GM21786 (cell line): ENCODE results near the gene PLEKHA5.
"Not testable (repeated sequence)": the region's sequence is repeated elsewhere in the genome, so short reads cannot be mapped to it uniquely, and the experiment has no call there.

Source experiments
- ATAC-seq: cut with Tn5 transposase; IDR thresholded peaks from one replicate; pipeline ENCODE4 v1.9.1; 2021; ENCODE audit not compliant: unreplicated experiment

Gene PLEKHA5

DNA sequence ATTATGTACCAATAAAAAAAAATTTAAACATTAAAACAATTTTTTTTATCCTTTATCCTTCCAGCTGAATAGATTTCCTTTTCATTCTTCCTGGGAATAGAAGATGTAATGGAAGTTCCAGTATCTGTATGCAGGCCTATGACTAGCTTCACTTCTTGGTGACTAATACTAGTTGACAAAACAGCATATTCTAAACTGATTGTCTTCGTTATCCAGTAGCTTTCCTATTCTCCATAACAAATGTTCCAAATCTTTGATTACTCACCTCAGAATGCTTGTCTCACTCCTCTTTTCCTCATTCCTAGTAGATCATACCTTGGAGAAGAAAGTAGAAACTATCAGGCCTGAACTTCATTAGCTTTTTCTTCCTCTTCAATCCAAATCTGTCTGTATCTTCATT, 70.7 kb downstream of the PLEKHA5 start:
- no peak for ATAC-seq

DNA sequence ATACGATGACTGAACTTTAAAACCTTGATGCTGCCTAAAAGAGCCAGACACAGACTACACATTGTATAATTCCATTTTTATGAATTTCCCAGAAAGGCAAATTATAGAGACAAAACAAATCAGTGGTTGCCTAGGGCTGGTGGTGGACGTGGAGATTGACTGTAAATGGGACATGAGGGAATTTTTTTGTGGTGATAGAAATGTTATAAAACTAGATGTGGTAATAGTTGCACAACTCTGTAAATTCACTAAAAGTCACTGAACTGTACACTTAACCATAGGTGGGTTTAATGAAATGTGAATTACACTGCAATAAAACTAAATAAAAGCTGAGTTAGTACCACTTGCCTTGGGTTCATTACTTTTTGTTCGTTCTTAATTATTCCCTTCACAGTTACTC, 72.1 kb downstream of the PLEKHA5 start:
- no peak for ATAC-seq

DNA sequence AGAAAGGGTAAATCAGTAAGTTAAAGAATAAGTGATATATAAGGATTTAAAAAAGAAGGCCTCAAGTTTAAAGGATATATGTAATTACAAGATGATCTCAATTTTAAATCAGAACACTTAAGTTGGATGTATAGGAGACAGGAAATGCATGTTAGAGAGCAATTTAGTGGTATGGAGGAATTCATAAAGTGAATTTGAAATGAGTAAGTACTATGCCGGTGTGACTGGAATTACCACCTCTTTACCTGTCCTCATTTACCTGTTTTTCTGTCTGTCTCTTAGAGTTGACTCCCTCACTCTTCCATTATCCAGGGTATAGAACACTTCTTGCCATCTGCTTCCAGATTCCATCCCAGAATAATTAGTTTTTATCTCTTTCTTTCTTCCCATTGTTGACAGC, 73.5 kb downstream of the PLEKHA5 start:
- ATAC-seq, result no peak

DNA sequence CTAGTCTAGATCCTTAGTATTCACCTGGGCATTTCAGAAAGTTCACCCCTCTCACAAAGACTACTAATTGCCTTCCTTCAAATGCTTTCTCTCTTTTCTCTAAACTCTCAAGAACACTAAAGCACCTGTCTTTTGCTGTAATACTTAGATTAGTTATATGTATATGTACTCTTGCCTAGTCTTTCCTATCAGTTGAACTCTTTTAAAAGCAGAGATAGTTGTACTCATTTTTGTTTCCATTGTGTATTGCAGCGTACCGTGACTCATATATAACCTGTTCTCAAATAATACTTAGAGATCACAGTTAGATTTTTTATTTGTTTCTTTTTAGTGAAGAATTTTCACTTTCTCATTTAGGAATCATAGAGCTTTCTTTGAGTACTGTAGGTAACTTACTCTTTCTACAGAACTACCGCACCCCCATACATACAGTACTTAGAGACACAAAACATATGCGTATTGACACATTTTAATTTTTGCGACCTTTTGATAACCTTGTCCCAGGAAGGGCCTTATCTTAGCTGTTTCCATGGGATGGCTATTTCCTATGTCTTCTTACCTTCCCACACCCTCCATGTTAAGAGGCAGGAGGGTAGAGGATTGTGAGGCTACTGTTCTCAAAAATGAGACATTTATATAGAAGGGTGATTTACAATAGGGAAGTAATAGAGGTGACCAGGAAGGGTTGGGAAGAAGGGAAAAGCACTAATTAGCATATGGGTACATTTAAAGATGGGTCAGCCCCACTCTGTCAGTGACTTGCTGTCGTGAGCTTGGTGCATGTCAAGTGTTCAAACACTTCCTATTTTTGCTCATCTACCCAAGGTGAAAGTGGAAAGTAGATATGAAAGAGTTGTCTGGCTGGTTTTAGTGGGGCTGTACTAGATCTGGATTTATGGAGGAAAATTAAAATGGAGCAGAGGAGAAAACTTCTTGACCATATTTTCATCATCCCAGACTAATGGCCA, 74.3 kb downstream of the PLEKHA5 start:
- ATAC-seq, result no peak

DNA sequence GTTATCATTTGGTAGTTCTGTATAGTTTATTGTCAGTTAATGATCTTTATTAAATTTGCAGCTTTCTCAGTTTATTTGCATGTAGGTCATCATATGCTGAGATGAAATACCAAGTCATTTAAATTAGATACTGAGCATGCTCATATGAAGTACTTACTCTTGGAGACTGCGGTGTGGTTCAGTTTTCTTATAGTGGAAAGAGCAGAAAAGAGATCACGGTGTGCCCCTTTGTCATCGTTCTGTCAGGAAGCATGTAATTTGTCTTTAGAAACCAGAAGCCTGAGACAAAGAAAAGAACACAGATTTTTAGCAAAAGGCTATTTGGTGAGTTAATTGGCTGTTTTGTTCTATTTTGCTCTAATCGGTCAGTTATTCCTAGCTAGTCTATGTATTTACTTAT, 75.6 kb downstream of the PLEKHA5 start:
- no peak for ATAC-seq

DNA sequence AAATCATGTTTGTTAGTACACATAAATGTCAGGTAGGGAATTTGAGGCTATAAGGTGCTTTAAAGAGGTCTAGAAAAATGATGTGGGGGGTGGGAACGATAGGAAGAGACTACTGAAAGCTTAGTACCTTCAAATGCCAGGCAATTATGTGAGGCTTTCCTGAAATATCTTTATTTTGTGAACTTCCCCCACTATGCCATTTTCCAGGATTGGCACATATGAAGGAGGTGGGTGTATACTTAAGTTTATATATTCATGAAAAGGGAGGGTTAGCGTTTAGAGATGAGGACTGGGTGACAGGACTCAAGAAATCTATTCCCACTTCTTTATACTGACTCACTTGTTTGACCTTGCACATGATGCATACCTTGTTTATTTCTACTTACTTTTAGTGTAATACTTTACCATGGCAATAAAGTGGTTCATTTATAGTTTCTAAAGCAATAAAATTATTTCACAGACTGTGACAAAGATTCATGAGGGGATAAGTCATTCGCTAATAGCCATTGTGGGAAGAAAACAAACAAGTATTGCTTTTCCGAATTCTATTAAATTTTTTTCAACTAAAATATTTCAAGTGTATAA, 77.1 kb downstream of the PLEKHA5 start:
- no peak for ATAC-seq

DNA sequence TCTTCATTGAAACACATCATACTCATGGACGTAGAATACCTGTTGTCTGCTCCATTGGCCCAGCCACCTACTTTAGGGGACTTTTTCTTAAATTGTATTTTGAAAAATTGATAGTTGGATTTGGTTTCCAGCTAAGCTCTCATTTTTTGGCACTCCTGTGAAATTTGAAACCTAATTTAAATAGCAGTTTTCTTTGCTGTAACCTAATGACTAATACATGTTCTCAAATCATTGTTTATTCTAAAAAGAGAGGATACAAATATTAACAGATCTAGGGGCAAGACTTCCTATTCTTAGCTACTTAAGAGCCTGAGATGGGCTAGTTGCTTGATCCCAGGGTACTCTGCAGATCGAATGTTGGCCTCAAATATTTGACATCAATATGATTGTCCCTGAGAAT, 78.9 kb downstream of the PLEKHA5 start:
- ATAC-seq, result no peak

DNA sequence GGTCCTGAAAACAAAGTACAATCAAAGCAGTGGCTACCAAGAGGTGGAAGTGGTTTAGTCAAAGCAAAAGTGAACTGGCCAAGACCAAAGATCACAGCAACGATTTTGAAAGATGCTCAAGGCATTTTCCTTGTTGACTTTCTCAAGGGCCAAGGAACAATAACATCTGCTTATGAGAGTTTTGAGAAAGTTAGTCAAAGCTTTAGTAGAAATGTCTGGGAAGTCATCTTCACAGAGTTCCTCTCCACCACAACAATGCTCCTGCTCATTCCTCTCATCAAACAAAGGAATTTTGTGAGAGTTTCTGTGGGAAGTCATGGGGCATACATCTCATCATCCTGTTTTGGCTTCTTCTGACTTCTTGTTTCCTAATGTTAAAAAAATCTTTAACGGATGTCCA, 80.1 kb downstream of the PLEKHA5 start:
- no peak for ATAC-seq

DNA sequence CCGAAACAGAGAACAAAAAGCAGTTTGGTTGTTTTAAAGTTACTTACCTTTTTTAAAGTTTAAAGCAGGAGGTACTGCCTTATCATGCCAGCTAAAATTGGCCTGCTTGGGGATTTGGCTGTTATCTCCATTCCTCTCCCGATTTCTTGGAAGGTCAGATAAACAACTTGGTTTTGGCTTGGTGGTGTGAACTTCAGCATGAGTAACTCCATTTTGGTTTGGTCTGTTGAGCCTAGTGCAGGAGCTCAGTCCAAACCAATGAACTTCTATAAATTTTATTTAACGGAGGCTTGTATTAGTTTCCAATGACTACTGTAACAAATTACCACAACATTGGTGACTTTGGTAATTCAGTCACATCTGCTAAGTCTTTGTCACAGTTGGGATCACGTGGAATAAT, 82.3 kb downstream of the PLEKHA5 start:
- ATAC-seq, result no peak

DNA sequence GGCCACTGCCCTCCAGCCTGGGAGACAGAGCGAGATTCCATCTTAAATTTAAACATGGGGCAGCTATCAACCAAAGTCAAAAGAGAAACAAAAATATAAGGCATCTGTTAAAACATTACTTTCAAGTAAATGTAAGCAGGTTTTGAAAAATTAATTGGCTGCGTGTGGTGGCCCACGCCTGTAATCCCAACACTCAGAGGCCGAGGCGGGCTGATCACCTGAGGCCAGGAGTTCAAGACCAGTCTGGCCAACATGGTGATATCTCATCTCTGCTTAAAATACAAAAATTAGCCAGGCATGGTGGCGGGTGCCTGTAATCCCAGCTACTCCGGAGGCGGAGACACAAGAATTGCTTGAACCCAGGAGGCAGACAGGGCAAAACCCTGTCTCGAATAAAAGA, 82.7 kb downstream of the PLEKHA5 start:
- ATAC-seq, result no peak

DNA sequence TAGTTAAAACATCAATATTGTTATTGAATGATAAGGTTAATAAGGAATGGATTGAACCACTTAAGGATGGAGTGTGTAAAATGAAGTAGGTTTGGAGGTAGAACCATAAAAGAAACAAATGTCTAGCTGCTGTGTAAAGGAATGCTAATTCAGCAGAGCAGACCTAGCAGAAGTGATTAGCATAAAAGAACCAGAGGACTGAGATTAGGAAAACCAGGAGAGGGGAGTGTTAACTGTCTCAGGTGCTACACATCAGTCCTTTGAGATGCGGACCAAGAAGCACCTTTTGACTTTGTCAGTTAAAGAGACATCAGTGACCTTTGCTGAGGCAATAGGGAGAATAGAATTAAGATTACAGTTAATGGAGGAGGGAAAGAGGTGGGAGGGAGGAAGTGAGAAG, 84.5 kb downstream of the PLEKHA5 start:
- ATAC-seq, result no peak

DNA sequence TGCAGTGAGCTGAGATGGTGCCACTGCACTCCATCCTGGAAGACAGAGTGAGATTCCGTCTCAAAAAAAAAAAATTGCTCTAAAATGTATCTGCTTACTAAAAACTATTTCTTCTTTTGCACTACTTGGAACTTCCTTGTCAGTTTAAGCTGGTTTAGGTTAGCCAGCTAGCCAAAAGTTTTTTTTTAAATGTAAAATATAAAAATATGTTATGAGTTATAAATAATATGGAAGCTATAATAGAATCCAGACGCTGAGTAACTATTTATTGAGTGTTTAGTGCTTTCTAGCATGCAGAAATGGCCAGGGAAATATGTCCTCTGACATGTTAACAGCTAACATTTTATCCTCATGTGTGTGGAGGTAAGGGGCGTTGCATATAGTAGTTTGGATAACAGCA, 85.6 kb downstream of the PLEKHA5 start:
- no peak for ATAC-seq

DNA sequence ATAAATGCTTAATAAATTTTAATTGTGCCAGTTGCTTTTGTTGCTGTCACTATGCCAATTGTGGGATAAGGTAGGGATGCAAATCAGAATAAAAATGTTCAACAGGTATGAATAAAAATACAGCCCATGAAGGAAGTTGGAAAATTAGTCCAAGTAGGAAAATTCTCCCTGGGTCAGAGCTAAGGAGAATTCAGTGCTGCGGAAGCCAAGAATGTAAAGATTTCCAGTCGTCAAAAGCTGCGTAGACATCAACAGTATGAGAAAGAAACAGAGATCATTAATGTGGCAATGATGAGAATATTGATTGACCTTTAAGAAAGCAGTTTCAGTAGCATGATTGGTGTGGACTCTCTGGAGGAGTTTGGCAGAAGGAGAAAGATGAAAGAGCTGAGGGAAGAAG, 87.9 kb downstream of the PLEKHA5 start:
- ATAC-seq, result no peak

DNA sequence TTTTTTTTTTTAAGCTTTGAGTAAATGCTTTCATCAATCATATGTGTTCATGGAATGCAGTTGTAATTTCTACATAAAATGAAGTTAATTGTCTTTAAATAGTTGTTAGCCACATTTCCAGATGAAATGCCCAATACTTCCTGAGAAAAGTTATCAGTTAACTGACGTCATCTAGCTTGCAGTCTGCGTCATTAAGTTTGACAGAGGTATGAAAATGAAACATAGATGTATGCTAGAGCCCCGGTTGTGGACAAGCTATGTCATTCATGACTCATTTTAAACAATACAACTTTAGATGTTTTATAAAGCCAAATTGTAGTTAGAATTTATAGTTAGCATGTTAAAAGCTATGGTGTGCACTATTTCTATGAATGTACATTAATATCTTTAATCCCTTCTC, 90.7 kb downstream of the PLEKHA5 start:
- no peak for ATAC-seq

DNA sequence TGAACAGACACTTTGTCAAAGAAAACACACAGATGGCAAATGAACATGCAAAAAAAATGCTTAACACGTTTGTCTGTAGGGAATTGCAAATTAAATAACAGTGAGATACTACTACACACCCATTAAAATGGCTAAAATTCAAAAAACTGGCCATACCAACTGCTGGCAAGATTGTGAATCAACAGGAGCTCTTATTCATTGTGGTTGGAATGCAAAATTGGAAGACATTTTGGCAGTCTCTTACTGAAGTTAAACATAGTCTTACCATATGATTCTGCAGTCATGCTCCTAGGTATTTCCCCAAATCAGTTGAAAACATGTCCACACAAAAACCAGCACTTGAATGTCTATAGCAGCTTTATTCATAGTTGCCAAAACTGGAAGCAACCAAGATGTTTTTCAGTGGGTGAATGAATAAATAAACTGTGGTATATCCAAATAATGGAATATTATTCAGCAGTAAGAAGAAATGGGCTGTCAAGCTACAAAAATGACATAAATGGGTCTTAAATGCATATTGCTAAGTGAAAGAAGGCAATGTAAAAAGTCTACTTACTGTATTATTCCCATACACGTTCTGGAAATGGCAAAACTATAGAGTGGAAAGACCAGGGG, 91.4 kb downstream of the PLEKHA5 start:
- ATAC-seq, result no peak

DNA sequence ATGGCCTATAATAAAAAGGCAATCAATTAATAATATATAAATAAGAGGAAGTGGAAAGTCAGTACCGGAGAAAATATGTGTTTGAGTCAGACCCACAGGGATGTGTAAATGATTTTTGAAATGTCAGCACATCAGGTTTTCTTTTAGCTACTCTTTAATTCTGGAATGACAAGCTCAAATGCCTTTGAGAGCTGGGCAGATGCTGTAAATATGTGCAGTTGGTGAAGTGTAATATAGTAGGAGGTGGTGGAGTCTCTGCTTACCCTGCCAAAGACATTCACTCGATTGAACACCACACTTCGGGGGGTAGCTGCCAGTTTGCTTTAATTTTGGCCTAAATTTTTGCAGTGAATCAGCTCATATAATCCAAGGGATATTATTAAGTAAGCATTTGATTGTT, 93.0 kb downstream of the PLEKHA5 start:
- ATAC-seq, result no peak

DNA sequence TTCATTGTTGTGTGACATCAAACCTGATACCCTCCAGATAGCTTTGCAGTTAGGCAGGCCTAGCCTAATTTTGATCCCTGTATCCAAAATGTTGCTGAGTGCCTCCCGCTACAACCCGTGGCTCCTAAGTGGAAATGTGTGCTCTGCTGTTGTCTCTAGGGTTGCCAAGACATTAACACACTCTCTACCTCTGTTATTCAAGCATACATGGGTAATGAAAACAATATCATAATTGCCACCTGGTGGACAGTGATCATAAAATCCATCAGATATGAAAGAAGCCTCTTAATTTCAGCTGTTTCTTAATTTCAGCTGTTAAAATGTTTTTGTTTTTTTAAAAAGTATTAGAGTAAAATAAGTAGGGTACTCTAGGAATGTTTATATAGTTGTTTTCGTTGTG, 93.5 kb downstream of the PLEKHA5 start:
- no peak for ATAC-seq

DNA sequence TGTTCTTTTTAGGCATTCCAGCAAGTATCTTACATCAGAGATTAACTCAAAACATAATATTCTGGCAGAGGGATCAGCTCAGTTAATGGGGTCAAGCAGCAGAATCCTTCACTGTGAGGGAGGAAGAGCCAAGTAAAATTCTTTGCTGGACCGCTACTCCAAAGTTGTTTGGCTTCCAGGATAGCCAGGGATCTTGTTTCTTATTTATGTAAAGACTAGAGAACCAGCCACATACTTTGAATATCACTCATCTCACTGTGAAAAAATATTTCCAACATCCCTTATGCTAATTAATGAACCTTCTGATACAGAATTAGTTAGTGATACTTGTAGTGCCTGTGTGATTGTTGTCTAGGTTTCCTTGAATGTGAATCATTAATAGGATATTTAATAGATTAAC, 94.2 kb downstream of the PLEKHA5 start:
- ATAC-seq, result no peak

DNA sequence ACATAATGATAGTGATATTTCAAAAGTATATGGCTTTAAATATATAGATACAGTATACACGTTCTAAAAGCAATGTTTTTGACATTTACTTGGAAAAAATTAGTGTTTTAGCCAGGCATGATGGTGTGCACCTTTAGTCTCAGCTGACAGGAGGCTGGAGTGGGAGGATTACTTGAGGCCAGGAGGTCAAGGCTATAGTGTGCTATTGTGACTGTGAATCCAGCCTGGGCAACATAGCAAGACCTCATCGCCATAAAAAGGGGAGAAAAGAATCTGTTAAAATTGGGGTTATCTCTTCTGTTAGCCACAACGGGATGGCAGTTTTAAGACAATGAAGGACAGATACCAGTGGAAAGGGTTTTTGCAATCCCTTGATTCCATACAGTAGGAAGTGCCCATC, 95.2 kb downstream of the PLEKHA5 start:
- no peak for ATAC-seq

DNA sequence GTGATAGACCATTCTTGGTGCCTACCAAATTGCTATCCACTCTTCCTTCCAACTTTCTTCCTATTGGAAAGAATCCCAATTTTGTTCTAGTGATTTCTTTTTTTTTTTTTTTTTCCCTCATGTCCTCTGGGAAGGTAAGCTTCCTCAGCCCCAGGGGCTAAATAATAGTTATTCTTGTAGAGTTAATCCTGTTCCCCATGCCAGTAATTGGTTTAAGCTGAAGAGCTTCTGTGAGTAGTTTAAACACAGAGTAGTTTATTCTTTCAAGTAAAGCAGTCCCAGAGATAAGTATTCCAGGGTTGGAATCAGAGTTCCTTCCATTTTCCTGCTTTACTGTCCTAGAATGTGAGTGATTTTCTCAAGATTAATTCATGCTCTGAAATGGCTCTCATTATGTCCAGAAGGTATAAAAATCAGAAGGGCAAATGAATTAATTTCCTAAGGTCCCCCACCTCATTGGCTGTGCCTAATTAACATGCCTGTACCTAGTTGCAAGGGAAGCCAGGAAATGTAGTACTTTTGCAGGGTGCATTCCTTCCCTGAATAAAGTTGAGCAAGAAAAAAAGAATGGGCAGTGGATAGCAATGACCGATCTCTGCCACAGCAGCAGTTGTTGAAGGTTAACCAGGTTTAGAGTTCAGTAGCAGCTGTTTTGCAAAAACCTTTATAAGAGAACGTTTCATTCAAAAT, 97.8 kb downstream of the PLEKHA5 start:
- ATAC-seq, result no peak

DNA sequence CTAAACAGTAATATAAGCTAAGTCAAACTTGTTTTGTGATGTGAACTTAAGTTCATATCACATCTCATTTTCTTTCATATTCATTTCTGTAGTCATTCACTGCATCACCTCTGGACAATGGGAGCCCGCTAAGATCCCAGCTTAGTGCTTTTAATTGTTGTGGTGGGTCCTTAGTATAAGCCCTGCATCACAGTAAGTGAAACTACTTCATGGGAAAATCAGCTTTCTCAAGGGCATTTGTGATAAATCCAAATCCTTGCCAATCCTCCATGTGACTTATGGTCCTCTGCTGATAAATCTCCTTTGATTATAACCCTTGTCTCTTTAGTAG, 98.3 kb downstream of the PLEKHA5 start:
- ATAC-seq, result no peak

DNA sequence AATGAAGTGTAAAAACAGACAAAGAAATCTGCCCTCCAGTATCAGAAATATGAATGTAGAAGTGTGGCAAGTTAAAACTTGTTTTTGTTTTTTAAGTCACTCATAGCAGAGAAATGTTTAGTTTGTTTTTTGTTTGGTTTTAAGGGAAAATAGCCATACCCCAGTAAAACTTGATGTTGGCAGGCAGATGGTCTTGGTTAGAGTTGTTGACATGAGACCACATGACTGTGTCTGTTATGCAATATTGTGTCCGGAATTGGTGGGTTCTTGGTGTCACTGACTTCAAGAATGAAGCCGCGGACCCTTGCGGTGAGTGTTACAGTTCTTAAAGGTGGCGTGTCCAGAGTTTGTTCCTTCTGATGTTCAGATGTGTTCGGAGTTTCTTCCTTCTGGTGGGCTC, 99.5 kb downstream of the PLEKHA5 start:
- ATAC-seq, result not testable (repeated sequence)
